Osteoblast (primary cell): Measurements from ENCODE around the gene C13orf46. TPM values are rescaled to one million over a fixed set of nuclear protein-coding genes. Genes with fewer than 3 reads are reported as not detected.
A peak's percentile ranks its signal among the peaks of the same experiment; 100 is the strongest.
"Not testable (repeated sequence)": the region's sequence is repeated elsewhere in the genome, so short reads cannot be mapped to it uniquely, and the experiment has no call there.

Source experiments
- DNase-seq: peaks from one replicate; pipeline ENCODE4 v3.0.0; 2011; ENCODE audit warnings: low spot score, mixed read lengths; ENCODE audit not compliant: insufficient read length; ENCODE audit errors: missing footprints
- H2AFZ ChIP-seq: 2 replicates; pipeline ENCODE4 v1.6.0; 2011; ENCODE audit warnings: mild to moderate bottlenecking, low read length
- H3K27ac ChIP-seq: 2 replicates; pipeline ENCODE4 v1.5.1; 2011; ENCODE audit warnings: mild to moderate bottlenecking, low read depth, low read length, moderate library complexity
- H3K27me3 ChIP-seq: 2 replicates; pipeline ENCODE4 v1.6.0; 2012; ENCODE audit warnings: mild to moderate bottlenecking, control low read depth, inconsistent platforms, low read length, moderate library complexity; ENCODE audit not compliant: insufficient read depth
- H3K36me3 ChIP-seq: 2 replicates; pipeline ENCODE4 v1.5.1; 2011; ENCODE audit warnings: mild to moderate bottlenecking, low read length, control low read depth, moderate library complexity; ENCODE audit not compliant: insufficient read depth
- H3K4me1 ChIP-seq: 2 replicates; pipeline ENCODE4 v1.5.1; 2011; ENCODE audit warnings: mild to moderate bottlenecking, low read length, control low read depth, moderate library complexity; ENCODE audit not compliant: insufficient read depth
- H3K4me2 ChIP-seq: 2 replicates; pipeline ENCODE4 v1.6.0; 2011; ENCODE audit warnings: mild to moderate bottlenecking, low read length; ENCODE audit not compliant: insufficient read depth
- H3K4me3 ChIP-seq: fragments of 200-600 bp; sonication (generic); 3 replicates; pipeline ENCODE4 v1.5.1; 2012; ENCODE audit warnings: mild to moderate bottlenecking, low read length, inconsistent platforms; ENCODE audit not compliant: insufficient read depth
- H3K79me2 ChIP-seq: 2 replicates; pipeline ENCODE4 v1.6.0; 2012; ENCODE audit warnings: mild to moderate bottlenecking, low read length, control low read depth, inconsistent platforms; ENCODE audit not compliant: insufficient read depth
- H3K9me3 ChIP-seq: 2 replicates; pipeline ENCODE4 v1.5.1; 2011; ENCODE audit warnings: low read depth, low read length, control low read depth
- H4K20me1 ChIP-seq: 2 replicates; pipeline ENCODE4 v1.6.0; 2012; ENCODE audit warnings: mild to moderate bottlenecking, low read length, control low read depth; ENCODE audit not compliant: insufficient read depth
- CTCF ChIP-seq: IDR thresholded peaks from 2 replicates; pipeline ENCODE4 v1.5.1; 2011; ENCODE audit warnings: mild to moderate bottlenecking, low read depth, low read length, moderate library complexity; ENCODE audit errors: extremely low read depth
- total RNA-seq: library from RNA; depleted of rRNA; stranded (reverse); fragments of >200 nt; gene quantifications from 2 replicates; pipeline ENCODE4 v1.2.3, GENCODE V29; 2012

Gene C13orf46
- total RNA-seq, 1 donor, result 0.36 TPM

GRCh38 chr13:113913408-113913807, 60.5 kb downstream of the C13orf46 start:
- Histone ChIP-seq H3K4me1 (peaks cover 14% of the 10 kb centered on the region), H3K4me2 (peak overlapping the region; percentile 15), H3K27ac (peak overlapping the region; percentile 21)
- H3K27me3 ChIP-seq, H3K9me3 ChIP-seq, H3K4me3 ChIP-seq, H3K36me3 ChIP-seq, H2AFZ ChIP-seq, H4K20me1 ChIP-seq, H3K79me2 ChIP-seq: not testable (repeated sequence)
- DNase-seq, result peak; percentile 78

- peak overlapping the region; percentile 15 for H3K4me2 ChIP-seq
- H4K20me1 ChIP-seq, result no peaks in the 10 kb centered on the region
- no peaks in the 10 kb centered on the region for H3K27me3 ChIP-seq
- no peak for DNase-seq
- no peak overlapping the region for H3K4me3 ChIP-seq
- TF ChIP-seq CTCF, result no peak
- H3K36me3 ChIP-seq, result no peaks in the 10 kb centered on the region
- no peaks in the 10 kb centered on the region for H3K79me2 ChIP-seq
- peaks cover 8% of the 10 kb centered on the region for H3K9me3 ChIP-seq
- peak overlapping the region; percentile 8 for H2AFZ ChIP-seq
- H3K27ac ChIP-seq, result no peak overlapping the region
- peaks cover 18% of the 10 kb centered on the region for H3K4me1 ChIP-seq
Observed at GRCh38 chr13:113912596-113912995, 61.3 kb downstream of the C13orf46 start.

GRCh38 chr13:113907635-113908617, 66.0 kb downstream of the C13orf46 start:
- H3K79me2 ChIP-seq, result no peaks in the 10 kb centered on the region
- peaks cover 22% of the 10 kb centered on the region for H3K4me1 ChIP-seq
- DNase-seq, result no peak
- no peak overlapping the region for H2AFZ ChIP-seq
- TF ChIP-seq CTCF, result no peak
- no peaks in the 10 kb centered on the region for H3K9me3 ChIP-seq
- H3K36me3 ChIP-seq, result no peaks in the 10 kb centered on the region
- no peaks in the 10 kb centered on the region for H3K27me3 ChIP-seq
- no peaks in the 10 kb centered on the region for H4K20me1 ChIP-seq
- no peak overlapping the region for H3K4me3 ChIP-seq
- H3K4me2 ChIP-seq, result peak overlapping the region; percentile 10
- H3K27ac ChIP-seq, result no peak overlapping the region

- Histone ChIP-seq H3K4me1 (peaks cover 22% of the 10 kb centered on the region), H3K36me3 (no peaks in the 10 kb centered on the region), H3K9me3 (no peaks in the 10 kb centered on the region), H3K4me3 (no peak overlapping the region), H4K20me1 (no peaks in the 10 kb centered on the region), H3K27me3 (no peaks in the 10 kb centered on the region), H3K79me2 (no peaks in the 10 kb centered on the region), H3K4me2 (no peak overlapping the region), H3K27ac (no peak overlapping the region), H2AFZ (no peak overlapping the region)
- no peak for TF ChIP-seq CTCF
- no peak for DNase-seq
Observed at GRCh38 chr13:113906571-113906970, 67.3 kb downstream of the C13orf46 start.
